Stimulated activated CD4-positive, alpha-beta T cell treated with anti-CD3 and anti-CD28 coated beads, Interleukin-12 subunit alpha, Interleukin-12 subunit beta, amount 100 ng/mL, for 48 hours (primary cell): Measurements from ENCODE around the gene PEPD.

Experiments used
- DNase-seq, 3 donors: peaks; one replicate each; pipeline ENCODE4 v3.0.0-alpha.2; 2020; ENCODE audit warnings: low read depth in 2 of 3, low spot score in 1 of 3

The PEPD gene

DNA sequence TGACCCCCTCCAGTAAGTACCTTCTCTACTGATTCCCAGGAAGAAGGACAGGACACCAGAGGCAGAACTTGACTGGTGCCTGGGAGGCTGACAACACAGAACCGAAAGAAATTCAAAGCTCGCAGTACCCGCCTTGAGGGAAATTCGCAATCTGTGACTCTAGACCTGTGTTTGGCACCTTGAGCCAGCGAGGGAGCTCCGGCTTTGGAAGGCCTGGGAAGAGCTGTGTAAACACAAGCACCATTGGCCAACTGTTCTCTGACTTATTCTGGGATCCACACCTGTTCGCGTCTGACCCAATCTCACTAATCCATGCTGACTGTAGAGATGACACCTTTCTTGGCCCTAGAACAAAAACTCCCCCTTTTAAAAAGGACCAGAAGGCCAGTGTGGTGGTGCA lies 97.4 kb downstream of the PEPD start:
- no peak for DNase-seq

DNA sequence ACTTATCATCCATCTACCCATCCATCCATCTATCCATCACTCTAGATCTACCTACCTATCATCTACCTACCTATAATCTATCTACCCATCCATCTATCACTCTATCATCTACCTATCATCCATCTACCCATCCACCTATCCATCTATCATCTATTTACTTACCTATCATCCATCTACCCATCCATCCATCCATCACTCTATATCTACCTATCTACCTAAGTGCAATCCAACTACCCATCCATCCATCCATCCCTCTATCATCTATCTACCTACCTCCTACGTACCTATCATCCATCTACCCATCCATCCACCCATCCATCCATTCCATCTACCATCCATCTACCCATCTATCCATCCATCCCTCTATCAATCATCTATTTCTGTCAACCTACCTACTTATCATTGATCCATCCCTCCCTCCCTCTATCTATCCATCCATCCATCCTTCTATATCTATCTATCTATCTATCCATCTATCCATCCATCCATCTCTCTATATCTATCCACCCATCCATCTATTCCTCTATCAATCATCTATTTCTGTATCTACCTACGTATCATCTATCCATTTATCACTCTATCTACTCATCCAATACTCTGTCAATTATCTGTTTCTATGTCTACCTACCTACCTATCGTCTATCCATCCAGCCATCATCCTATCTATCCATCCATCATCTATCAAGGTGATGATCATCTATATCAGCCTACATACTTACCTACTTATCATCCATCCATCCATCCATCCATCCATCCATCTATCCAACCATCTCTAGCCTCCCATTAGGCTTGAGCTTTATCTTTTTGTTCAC lies 99.0 kb downstream of the PEPD start:
- DNase-seq, result no peak

DNA sequence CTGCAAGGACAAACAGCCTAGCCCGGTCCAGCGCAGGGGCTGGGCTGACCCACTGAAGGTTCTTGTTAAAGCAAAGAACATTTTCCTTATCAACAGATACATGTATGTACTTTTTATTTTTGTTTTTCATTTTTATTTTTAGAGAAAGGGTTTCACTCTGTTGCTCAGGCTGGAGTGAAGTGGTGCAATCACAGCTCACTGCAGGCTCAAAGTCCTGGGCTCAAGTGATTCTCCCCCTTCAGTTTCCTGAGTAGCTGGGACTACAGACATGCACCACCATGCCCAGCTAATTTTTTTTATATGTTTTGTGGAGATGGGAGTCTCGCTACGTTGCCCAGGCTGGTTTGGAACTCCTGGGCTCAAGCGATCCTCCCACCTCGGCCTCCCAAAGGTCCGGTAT lies 100.2 kb downstream of the PEPD start:
- no peak for DNase-seq

DNA sequence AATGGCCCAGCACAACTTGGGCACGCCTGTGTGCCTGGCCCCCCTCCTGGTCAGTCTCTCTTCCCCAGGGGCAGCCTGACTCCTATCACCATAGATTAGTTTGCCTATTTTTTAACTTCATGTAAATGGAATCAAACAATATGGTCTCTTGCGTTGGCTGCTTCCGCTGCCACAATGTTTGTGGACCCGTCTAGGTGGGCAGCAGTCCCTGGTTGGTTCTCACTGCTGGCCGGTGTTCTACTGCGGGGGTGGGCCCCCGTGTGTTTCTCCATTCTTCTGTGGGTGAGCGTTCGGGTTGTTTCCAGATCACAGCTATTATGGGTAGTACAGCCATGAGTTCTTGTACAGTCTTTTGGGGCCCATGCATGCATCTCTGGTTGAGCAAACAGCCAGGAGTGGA lies 100.8 kb downstream of the PEPD start:
- DNase-seq, result no peak

DNA sequence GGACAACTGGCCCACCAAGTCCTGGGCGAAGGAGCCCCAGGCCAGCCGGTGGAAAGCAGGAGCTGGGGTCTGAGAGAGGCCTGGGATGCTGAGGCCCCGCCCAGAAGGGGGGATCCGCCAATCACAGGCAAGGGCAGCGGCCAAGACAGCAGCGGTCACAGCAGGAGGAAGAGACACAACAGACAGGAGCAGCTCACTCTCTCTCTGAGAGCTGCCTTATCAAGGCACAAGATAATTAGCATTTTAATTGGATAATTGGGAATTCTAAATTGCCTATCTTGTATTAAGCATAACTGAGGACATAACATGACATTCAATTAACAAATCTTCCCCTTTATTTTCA lies 101.8 kb downstream of the PEPD start:
- DNase-seq, result no peak

DNA sequence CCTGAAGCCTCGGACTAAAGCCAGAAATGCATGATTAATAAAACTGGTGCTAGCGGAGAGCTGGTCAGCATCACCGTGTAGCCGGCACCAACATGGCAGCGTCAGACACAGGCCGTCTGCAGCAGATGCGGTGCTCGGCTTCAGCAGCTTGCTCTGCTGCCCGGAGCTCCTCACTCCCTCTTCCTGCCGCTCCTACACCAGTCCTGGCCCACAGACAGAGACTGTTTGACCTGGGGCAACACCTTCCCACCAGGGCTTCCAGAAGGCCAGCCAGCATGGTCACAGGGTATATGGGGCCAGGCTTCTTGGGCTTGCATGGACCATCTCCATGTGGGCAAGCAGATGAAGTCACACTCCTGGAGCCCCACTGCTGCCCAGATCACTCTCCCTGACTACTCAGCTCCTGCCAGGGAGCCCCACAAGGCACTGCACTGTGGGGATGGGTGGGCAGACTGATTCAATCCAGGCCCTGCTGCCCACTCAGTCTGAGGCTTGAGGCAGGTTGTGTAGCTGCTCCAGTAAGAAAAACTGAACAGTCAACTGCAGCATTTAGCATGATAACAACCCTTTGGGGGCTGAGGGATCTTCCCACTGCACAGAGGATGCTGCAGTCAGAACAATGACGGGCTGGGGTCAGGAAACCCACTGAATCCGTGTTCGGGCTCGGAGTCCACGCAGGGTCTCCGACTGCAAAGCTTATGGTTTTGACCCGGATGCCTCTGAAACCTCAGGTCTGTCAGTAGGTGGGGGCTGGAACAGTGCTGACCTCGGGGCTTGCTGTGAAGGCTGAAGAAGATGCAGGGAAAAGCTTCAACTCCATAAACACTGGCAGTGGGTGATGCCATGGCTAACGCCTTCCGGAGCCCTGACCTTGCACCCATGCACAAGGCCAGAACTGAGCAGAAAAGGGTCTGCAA lies 102.5 kb downstream of the PEPD start:
- DNase-seq, result no peak

DNA sequence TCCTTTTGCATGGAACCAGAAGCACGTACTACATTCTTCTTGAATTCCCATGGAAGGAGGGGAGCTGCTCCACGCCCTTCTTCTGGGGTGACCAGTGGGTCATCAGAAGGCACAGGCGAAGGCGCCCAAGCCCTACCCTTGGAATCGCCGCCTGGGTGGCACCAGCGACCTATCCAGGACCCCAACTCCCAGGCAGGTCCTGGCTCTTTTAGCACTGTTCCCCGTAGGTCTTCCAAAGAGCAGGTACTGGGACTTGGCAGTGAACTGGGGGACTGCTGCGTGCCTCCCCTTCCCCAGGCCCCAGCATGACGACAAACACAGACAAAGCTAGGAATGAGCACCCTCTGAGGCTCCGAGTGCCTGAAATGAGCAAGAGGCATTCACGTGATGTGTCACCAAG lies 103.1 kb downstream of the PEPD start:
- no peak for DNase-seq

DNA sequence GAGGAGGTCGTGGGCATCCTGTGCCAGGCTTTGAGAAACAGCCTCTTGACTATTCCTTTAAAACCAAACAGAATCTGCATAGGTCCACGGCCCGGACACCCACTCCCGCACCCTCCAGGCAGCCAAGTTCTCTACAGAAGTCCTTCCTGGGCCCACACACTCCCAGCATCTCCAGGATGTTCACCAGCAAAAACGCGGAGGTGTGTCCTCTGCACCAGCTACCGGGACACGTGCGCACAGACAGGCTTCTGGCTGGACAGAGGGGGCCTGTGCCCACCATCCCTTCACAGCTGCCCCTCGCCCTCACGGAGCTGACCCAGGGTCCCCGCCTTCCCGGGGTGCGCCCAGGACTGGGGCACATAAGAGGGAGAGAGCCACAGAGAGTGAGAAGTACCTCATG lies 103.8 kb downstream of the PEPD start:
- no peak for DNase-seq

DNA sequence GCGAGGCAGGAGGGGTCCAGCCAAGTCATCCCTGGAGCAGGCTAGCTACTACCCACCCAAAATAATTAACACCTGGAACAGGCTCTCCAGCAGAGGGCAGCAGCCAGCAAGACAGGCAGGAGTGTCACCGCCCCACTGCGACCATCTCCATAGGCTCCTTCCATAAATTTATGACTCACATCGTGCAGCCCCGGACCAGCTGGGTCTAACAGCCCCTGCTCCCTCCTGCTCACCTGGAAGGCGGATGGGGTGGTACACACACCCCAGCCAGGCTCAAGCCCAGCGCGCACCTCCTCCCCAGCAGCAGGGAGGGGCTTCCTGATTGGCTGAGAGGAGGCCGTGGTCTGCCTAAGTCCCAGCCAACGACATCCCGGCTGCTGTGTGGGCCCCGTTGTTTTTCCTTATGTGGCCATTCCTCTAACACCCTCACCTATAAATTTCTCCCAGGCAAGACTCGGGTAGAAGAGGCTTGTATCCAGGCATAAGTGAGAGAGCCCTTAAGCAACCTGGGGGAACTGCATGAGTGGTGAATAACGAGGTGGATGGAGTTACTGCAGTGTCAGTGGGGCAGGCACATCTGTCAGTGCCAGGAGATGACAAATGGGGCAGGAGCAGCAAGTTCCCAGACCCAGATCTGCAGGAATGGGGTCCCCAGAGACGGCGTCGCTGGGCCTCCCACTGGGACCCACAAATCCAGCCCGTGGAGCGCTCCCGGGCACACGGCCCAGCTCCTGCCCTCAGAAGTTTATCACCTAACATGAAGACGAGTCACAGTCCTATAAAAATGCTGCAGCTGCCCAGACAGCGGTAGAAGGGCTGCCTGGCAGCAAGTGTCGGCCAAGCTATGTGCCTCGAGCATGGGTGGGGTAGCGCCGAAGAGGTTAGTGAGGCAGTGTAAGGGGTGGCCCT lies 105.0 kb downstream of the PEPD start:
- DNase-seq, result peak; percentile 34 to 61 (median 55)

DNA sequence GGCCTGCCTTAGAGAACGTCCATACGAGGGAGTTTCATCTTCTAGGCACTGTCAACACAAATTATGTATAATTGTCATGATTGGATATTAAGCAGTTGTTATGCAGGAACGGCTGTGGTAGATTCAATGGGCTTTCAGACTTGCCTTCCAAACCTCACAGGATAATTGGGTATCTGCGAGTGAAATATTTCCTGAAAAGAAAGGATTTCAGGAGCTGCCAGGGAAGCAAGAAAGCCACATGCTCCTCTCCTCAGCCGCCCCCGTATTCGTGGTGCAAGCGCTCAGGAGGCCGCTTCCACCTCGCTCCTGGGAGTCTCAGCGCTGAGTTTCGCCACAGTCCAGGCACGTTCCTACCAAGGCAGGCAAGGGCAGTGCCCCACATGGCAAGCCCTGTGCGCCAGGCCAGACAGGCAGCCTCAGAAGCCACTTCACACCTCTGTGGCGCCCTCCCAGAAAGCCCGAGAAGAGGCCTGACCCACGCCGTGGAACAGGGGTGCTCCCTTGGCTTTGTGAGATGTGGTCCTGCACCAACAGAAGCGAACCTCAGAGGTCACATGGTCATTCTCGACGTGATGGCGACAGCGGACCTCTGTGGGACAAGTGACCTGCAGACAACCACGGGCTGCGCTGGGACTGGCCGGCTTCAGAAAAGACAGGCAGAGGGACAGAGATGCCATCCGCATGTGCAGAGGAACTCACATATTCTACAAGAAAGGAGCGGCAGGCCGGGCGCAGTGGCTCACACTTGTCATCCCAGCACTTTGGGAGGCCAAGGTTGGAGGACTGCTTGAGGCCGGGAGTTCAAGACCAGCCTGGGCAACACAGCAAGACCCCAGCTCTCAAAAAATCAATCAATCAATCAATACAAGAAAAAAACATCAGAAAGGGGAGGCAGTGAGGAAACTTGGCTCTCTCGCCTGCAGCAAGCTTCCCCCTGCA lies 106.7 kb downstream of the PEPD start:
- no peak for DNase-seq

DNA sequence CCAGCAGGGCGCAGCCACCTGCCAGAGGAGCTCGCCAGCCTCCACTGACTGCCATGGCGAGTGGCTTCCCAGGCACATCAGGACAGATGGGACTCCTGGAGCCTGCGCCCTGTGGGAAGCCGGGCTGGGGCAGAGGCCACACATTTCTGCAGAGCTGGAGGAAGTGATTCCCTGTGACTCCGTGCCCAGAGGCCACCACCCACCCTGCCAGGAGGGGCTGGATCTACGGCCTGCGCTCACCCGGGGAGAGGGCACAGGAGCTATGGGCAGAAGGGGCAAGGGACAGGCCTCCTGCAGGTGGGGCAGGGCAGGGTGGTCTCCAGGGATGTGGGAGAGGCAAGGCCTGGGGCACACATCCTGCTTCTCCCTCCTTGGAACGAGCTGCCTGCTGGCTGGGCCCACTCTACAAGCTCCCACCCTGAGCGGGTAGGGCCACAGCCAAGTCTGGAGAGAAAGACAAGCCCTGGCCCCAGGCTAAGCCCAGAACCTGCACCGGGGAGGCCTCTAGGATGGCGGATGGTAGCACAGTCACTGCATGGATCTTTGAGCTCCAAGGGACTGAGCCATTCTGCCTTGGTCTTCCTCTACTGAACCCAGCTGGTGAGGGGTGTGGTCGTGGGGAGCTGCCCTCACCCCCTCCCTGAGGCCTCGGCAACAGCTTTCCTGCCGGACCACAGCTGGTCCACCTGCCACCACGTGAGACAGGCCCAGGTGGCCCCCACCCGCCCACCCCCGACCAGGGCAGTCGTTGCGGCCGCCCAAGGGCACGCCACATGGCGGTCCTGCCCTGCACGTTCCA lies 107.5 kb downstream of the PEPD start:
- DNase-seq, result no peak

DNA sequence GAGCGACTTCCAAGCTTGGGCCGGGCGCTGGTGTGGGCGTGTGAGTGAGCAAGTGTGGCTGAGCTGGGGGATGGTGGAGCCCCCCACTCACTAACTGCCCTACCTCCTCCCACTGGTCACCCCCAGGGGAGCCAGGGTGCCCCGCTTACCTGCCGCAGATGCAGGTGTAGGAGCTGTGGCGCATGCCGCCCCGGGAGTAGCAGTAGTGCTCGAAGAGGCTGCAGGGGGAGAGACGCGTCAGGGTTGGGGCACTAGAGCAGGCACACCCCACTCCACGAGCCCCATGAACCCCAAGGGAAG lies 108.2 kb downstream of the PEPD start:
- DNase-seq, result no peak

DNA sequence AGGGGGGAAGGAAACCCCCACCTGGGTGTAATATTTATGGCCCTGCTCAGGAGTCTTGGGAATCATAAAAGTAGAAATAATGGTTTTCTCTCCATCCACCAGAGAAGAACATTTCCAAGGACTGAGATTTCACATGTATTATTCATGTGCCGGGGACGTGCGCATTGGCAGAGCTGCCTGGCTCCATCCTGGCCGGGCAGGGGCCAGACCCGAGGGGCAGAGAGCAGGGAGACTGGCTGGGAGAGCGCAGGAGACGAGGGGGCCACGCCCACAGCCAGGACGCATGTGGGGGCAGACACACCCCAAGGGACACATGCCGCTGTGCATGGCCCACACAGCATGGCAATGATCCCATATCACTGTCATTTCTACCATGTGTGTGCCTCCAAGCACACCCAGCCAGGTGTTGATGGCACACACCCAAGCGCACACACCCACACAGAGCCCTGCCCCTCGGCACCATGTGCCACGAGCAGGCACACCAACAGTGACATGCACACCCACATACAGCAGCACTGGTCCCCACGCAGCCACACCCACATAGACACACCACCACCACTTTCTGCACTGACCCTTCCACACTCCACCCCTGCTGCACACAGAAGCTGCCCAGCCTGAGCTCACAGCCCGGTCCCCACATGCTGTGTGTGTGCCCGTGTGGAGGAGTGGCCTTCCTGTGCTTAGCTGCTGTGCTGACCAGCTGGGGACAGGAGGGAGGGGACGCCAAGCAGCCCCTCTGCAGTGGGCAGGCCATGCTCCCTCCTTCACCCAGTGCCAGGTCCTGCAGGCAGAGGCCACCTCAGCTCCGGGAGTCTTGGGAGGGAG lies 108.8 kb downstream of the PEPD start:
- no peak for DNase-seq

DNA sequence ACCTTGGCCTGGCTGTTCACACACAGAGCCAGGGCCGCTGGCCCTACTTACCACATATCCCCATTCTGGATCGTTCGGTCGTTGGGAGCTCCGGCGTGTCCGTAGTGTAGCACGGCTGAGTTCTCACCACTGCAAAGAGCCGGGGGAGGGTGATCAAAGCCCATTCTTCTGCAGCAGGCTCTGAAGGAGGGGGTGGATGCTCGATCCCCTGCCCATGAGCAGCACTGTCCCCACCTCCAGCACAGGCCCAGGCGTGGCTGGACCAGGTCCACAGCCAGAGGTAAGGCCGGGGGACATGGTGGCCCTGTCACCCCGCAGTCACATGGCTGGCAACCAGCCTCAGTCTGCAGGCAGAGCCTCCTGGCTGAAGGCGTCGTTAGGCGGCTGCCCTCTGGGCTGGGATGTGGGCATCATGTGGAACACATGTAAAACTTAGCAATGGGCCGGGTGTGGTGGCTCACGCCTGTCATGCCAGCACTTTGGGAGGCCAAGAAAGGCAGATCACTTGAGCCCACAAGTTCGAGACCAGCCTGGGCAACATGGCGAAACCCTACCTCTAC lies 109.9 kb downstream of the PEPD start:
- no peak for DNase-seq

DNA sequence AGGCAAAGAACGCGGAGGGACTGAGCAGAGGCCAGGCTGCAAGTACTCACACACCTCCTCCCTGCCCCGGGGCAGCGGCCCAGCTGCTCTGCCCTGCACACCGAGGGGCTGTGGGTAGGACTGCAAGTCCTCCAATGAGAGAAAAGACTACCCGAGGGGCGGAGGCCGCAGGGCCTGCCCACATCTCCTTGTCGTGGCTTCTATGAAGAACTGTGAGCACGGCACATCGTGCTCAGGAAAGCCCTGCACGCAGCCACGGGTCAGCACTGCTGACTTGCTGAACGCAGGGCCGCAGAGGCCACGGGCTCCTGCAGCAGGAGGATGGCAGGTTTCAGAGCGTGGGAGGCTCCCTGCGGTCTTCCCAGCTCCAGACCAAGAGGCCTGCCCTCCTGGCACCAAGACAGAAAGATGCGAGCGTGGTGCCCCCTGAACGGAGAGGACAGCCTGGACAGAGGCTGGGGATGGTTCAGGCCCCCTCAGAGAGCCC lies 110.6 kb downstream of the PEPD start:
- no peak for DNase-seq

DNA sequence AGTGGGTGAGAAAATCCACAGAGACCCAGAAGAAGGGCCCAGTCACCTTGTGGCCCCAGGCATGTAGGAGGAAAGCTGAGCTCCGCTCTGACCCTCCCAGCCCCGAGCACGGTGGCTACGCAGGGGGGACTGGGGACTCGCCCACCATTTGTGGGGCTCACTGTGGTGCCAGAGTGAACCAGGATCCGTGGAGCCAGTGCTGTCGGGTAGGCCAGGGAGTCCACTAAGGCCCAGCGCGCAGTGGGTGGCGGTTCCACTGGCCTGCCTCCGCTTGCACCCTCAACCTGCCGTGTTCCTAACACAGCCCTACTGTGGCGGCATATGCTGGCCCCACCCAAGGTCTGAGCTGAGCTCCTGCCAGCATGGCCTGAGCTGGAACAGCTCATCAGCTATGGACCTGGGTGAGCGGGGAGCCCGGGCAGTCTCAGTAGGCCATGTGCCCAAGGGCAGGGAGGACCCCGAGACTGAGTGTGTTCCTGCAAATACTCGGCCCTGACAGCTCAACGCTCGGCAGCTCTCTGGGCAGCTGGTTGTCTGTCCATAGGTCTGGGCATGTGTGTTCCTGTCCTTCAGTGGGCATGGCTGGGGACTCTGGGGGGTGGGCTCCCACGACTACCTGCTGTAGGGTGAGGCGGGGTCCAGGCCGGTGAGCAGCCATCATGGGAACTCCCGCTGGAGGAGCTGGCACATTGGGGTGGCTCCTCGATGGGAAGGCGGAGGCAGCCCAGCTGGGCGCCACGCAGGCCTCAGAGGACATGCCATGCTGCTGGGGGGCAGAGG lies 111.5 kb downstream of the PEPD start:
- no peak for DNase-seq
